ENCODE data around the gene TBX5.

Gene TBX5

GRCh38 chr12:114404926-114405518, 922 bp downstream of the TBX5 start:
- no peak for DNase-seq

DNA sequence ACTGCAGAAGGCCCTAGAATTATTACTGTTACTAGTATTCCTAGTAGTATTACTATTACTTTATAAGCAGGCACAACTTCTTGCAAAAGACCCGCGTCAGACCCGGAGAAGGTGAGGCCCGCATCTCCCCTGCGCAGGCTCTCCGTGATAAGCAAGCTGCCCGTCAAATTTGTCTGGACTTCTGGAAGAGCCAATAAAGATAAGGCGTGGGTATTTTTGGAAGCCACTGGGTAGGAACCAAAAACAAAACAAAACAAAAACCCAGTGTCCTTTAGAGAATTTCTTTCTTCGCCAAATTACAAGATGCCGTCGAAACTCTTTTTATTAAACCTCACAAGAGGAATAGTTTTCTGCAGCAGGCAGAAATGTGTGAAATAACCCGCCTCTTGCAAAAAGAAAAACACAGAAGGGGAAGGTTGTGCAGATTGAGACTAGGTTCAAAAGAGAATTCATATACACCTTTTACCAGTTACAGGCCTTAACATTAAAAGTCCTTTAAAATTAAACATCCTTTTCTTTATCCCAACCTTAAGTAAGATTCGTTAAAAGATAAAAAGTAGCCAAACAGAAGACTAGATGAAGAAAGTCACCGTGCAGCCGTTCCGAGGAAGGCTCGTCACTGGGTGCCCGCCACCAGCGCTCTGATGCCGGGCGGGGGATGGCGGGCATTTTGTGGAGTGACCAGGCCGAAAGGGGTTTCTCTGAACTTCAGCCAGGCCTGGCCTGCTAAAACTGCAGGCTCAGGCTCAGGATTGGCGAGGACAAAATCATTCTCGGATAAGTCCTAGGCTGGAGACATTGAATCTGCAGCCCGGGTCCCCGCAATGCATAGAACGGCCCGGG, 1.6 kb downstream of the TBX5 start:
- no peak for DNase-seq

DNA sequence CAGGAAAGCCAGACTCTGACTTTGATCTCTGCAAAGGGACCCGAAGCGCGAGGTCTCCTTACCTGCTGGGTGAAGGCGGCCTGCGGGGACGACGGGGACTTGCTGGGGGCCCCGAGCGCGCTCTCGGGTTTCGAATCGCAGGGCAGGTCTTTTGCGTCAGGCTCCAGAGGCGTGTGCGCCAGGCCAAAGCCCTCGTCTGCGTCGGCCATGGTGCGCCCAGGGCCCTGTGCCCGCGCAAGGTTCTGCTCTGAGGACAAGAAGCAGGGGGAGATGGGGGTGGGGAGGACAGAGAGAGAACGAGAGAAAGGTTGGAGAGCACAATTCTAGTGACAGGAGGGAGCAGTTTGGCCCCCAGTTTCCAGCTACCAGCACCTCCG, 2.3 kb downstream of the TBX5 start:
- DNase-seq: no peak

DNA sequence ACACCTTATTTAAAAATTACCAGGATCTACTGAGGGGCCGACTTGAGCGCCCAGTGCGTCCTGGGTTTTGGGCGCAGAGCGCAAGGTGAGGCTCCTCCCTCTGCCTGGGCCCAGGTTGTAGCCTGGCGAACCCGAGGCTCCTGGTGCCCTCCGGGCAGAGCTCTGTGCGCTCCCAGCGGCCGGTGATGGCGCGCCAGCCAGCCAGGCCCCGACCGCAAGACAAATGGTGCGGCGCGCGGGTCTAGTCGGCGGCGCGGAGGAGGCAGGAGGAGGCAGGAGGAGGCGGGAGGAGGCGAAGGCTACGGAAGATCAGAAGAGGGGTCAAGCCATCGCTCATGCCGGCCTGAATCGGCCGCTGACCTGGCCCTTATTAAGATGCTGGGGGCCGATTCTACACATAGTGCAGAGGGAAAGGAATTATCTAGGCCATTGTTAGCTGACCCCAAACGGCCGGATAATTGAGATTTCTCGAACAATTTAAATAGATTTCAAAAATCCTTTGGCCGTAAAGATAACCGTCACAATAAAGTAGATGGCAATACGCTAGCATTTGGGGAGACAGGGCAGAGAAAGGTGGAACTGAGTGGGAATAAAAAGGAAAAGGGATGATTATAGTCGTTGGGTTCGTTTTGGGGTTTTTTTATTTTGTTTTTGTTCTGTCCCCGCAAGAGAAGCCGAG, 2.8 kb downstream of the TBX5 start:
- no peak for DNase-seq

DNA sequence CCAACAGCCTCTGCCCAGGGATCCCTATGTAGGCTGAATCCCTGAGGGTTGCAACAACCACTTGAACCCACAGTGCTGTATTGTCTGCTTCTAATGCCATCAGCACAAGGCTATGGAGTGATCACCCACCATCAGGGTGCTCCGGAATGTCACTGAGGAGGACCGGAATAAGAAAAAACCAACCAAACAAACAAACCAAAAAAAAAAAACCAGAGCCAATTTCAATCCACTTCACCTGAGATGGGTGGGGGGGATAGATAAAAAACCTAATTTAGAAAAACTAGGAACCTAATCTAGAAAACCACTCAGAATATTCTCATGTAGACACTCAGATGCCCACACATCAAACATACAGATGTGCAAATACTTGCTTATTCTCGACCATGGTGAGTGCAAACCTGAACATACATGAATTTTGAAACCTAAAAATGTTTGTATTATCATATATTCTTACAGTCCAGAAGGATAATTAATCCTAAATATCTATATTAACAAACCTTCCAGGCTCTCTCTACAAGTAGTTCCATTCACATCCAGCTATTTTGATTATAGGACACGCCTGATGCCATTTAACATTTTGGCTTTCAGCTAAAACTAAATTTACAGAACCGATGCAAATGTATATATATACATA, 3.7 kb downstream of the TBX5 start:
- no peak for DNase-seq

DNA sequence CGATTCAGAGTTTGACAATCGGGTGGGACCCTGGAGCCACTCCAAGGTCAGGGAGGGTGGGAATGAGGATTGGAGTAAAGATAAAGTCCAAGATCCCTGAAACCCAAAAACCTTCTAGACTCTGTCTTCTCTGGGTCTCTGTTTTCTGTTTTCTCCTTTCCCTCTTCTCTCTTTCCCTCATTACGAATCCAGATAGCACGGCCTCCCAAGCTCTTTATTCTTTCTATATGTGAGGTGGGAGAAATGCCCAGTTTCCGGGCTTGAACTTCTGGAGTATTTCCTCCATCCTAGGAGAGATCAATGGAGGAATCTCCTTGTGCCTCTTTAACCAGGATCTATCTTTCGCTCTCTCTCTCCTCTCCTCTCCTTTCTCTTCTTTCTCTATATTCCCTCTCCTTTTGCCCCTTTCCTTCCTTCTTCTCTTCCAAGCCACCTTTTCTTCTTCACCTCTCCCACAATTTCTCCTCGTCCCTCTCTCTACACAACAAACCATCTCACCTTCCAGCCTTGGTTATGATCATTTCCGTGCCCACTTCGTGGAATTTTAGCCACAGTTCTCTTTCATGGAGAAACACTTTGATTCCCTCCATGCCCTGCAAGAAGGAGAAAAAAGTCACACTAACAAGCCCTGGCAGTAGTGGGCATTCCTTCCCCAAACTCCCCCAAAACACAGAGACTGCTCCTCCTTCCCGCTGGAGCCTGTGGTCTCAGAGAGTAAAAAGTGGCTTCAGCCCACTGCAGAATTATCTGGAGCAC, 4.4 kb downstream of the TBX5 start:
- DNase-seq: no peak

DNA sequence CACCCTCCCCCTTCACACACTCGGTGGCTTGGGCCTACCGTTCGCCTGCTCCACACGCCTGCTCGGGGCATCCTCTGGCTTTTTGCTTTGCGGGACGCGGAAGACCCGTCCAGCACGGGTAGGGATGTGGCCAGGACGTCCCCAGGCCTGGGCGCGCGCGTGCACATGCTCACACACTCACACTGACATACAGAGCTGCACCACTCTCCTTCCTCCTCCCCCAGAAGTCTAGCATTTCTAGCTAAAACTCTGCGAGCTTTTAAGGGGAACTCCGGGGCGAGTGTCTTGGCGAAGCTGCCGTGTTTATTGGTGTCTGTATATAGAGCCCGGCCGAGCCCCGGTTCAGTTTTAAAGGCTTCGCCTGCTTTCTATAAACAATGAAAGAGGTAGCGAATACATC, 5.0 kb downstream of the TBX5 start:
- no peak for DNase-seq

GRCh38 chr12:114400361-114400811, 5.6 kb downstream of the TBX5 start:
- no peak for DNase-seq

DNA sequence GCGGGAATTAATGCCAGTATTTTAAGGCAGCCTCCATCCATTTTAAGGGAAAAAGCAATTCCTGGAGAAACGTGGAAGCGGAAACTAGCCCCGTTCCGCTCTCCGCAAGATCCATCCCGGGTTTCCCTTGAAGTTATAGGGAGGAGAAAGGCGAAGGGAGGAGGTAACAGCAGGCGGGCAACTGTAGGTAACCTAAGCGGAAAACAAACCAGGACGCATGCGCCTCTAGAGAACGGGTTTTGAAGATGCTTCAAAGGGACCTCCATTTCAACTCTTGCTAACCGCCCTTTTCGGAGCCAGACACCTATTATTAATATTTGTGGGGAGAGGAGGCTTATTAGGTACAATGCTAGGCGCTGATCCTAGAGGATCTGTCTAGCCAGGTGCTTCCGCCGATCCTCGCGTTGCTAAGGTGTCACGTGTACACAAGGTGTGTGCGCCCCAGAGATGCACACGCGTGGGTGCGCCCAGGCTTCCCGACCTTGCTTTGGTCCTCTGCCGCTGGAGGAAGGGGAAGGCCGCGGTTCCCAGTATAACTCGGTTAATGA, 6.2 kb downstream of the TBX5 start:
- DNase-seq: no peak

- no peak for DNase-seq
Measured at GRCh38 chr12:114397978-114398881, 7.7 kb downstream of the TBX5 start.

DNA sequence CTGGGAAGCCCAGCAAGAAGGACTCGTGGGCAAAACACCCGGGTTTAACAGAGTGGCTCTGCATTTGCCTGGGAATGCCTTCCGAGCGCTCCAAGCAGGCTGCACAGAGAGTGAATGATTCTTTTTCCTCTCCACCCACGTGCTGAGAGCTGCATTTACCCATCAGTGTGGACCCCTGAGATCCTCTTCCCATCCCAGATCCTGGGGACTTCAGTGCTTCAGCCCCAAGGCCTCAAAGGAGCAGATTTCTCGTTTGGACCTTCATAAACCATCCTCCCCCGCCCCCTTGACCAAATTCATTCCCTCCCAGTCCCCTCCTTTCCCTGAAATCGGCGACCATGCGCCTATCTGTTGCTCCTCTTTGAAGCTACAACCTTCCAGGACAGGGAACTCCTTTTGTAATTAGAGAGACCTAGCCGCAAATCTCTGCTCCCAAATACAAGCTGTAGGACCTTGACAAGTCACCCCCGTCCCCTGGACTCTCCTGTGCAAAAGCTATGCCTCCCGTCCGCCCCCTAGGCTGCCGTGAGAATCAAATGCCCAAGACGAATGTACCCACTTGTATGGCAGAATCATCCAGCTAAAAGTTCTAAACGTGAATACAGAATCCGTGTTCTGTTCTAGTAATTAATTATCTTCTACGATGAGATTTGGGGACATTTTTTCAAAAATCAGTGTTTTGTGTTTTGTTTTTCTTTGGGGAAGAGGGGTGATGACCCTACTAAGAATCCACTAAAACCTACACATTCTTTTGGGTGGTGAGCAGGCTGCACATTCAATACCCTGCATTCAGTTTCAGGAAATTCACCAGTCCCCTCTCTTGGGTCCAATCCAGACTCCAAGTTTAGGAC, 8.8 kb downstream of the TBX5 start:
- no peak for DNase-seq

GRCh38 chr12:114396153-114396868, 9.6 kb downstream of the TBX5 start:
- DNase-seq: no peak

- no peak for DNase-seq
Measured at GRCh38 chr12:114395755-114396152, 10.2 kb downstream of the TBX5 start.

DNA sequence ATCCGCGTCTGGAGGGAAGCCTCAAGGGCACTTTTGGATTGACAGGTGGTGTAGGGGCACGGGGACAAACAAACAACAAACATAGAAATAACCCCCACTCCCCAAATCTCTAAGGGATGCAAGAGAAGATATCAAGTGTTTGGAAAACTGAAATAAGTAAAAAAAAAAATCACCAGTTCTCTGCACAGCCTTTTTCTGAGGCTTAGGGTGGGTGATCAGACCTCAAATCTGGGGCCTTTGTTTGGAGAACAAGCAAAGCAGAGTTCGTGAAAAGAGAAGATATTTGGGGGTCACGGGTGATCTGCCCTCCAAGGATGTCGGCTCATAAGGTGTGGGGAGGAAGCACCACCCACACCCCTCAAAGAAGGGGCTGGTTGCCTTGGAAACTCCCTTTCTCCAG, 10.7 kb downstream of the TBX5 start:
- DNase-seq: no peak

- DNase-seq: no peak
Measured at GRCh38 chr12:114393569-114393968, 12.4 kb downstream of the TBX5 start.

DNA sequence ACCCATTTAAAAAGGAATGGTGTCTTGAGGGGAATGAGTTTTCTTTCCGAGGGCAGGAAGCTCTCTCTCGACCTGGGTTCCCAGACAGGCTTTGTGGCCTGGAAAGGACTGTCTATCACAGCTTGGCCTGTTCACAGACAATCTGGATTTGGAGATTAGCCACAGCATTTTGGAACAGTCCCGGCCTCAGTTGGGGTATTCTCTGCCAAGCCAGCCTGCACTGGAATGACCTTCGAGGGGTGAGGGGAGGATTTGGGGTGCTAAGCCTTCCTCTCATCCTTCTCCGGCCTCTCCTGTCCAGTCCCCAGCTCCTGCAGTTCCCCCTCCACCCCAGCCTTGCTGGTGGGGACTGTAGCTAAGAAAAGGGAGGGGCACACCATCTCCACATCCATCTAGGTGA, 13.0 kb downstream of the TBX5 start:
- DNase-seq: no peak

GRCh38 chr12:114391088-114391487, 14.9 kb downstream of the TBX5 start:
- DNase-seq: no peak

DNA sequence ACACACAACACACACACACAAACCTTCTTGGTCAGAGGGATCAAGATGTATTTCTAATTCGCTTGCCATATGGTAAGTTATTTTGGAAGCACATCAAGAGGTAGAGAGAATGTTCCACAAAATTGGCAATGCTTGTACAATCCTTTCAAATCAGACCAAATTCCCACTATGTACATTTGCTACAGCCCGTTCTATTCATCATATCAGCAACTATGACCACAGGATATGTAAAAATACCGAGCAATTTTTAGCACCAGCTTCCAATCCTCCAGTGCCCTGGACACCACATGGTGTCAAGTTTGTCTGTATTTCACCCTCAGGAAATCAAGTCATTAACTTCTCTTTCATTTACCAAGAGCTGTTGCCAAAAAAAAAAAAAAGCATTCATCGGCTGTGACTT, 21.2 kb downstream of the TBX5 start:
- DNase-seq: no peak

GRCh38 chr12:114381177-114381576, 24.8 kb downstream of the TBX5 start:
- DNase-seq: no peak

DNA sequence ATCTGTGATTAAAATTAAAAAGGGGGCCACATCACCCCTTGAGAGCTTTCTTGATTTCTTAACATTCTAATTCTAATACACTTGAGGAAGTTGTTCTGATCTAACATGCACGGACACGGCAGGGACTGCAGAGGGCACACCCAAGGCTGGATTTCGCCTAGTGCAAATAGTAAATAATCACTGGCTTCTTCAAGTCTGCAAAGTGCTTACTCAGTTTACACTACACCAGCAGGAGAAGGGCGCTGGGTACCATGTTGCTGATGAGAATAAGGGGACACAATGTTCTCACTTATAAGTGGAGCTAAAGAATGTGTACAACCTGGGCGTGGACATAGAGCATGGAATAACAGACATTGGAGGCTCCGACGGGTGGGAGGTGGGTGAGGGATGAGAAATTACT, 34.2 kb downstream of the TBX5 start:
- no peak for DNase-seq
